AG20443 (cell line): ENCODE measurements around the gene CALB2.
"Not testable (repeated sequence)": the region's sequence is repeated elsewhere in the genome, so short reads cannot be mapped to it uniquely, and the experiment has no call there.

Experiments
- DNase-seq: peaks from one replicate; pipeline ENCODE4 v3.0.0; 2012; ENCODE audit warnings: low spot score, mixed read lengths

Gene CALB2

GRCh38 chr16:71358464-71358998 lies at the start of gene CALB2:
Gene CALB2 (plus strand): TSS chr16:71358723. CDS start chr16:71358793, 70 bp downstream.
- DNase-seq = peak; percentile 93

- peak; percentile 43 for DNase-seq
These were observed 46.9 kb upstream of the CALB2 start for GRCh38 chr16:71311553-71312158.

GRCh38 chr16:71313591-71313990 lies 44.9 kb upstream of the CALB2 start:
- not testable (repeated sequence) for DNase-seq

- DNase-seq = no peak
These were observed 43.3 kb upstream of the CALB2 start for GRCh38 chr16:71315269-71315668.

- no peak for DNase-seq
These were observed 38.5 kb upstream of the CALB2 start for GRCh38 chr16:71319999-71320398.

GRCh38 chr16:71327720-71328119 lies 30.8 kb upstream of the CALB2 start:
- DNase-seq = no peak

- no peak for DNase-seq
These were observed 30.4 kb upstream of the CALB2 start for GRCh38 chr16:71328151-71328550.

GRCh38 chr16:71337631-71338030 lies 20.9 kb upstream of the CALB2 start:
- no peak for DNase-seq

- DNase-seq = no peak
These were observed 20.3 kb upstream of the CALB2 start for GRCh38 chr16:71338193-71338592.

GRCh38 chr16:71338632-71339031 lies 19.9 kb upstream of the CALB2 start:
- DNase-seq = no peak

GRCh38 chr16:71339236-71340171 lies 19.0 kb upstream of the CALB2 start:
- no peak for DNase-seq

- no peak for DNase-seq
These were observed 18.1 kb upstream of the CALB2 start for GRCh38 chr16:71340406-71340805.

- no peak for DNase-seq
These were observed 16.6 kb upstream of the CALB2 start for GRCh38 chr16:71341881-71342280.

GRCh38 chr16:71343078-71343477 lies 15.4 kb upstream of the CALB2 start:
- no peak for DNase-seq

- DNase-seq = no peak
These were observed 14.1 kb upstream of the CALB2 start for GRCh38 chr16:71344315-71344905.

GRCh38 chr16:71345031-71345430 lies 13.5 kb upstream of the CALB2 start:
- DNase-seq = no peak

GRCh38 chr16:71347146-71347545 lies 11.4 kb upstream of the CALB2 start:
- no peak for DNase-seq

- no peak for DNase-seq
These were observed 10.0 kb upstream of the CALB2 start for GRCh38 chr16:71348262-71349085.

GRCh38 chr16:71350821-71351557 lies 7.5 kb upstream of the CALB2 start:
- no peak for DNase-seq

GRCh38 chr16:71351558-71351901 lies 7.0 kb upstream of the CALB2 start:
- DNase-seq = no peak

- DNase-seq = no peak
These were observed 6.1 kb upstream of the CALB2 start for GRCh38 chr16:71352466-71352865.
